GM23338 (cell line): ENCODE results near the gene LPP. TPM values are rescaled to one million over a fixed set of nuclear protein-coding genes. Genes with fewer than 3 reads are reported as not detected.

ENCODE experiments used
- ATAC-seq: fragments of 200-7000 bp; cut with Tn5 transposase; 3 replicates; pipeline ENCODE4 v1.9.1; 2020
- DNase-seq: peaks from one replicate; pipeline ENCODE4 v3.0.0-alpha.2; 2015; ENCODE audit warnings: low spot score
- H2AFZ ChIP-seq: fragments of 200-600 bp; sonication (generic); 2 replicates; pipeline ENCODE4 v1.8.0; 2016; ENCODE audit warnings: antibody characterized with exemption, mild to moderate bottlenecking, moderate library complexity
- H3F3A ChIP-seq: fragments of 200-600 bp; sonication (generic); replicated peaks from 2 replicates; pipeline ENCODE4 v1.8.0; 2017; ENCODE audit warnings: antibody characterized with exemption, mixed run types, low read depth
- H3K27ac ChIP-seq: fragments of 200-600 bp; sonication (generic); 2 replicates; pipeline ENCODE4 v1.6.1; 2016; ENCODE audit warnings: low read depth
- H3K27me3 ChIP-seq: fragments of 200-600 bp; sonication (generic); 2 replicates; pipeline ENCODE4 v1.8.0; 2016; ENCODE audit warnings: mild to moderate bottlenecking, mixed run types, moderate library complexity; ENCODE audit not compliant: insufficient read depth
- H3K36me3 ChIP-seq: fragments of 200-600 bp; sonication (generic); 2 replicates; pipeline ENCODE4 v1.8.0; 2016; ENCODE audit warnings: mild to moderate bottlenecking; ENCODE audit not compliant: insufficient read depth
- H3K4me1 ChIP-seq: fragments of 200-600 bp; sonication (generic); 2 replicates; pipeline ENCODE4 v1.8.0; 2016; ENCODE audit warnings: mild to moderate bottlenecking, moderate library complexity; ENCODE audit not compliant: insufficient read depth
- H3K4me2 ChIP-seq: fragments of 200-600 bp; sonication (generic); 2 replicates; pipeline ENCODE4 v1.7.1; 2017; ENCODE audit warnings: mixed run types
- H3K4me3 ChIP-seq: fragments of 200-600 bp; sonication (generic); 2 replicates; pipeline ENCODE4 v1.6.1; 2016; ENCODE audit warnings: mixed run types
- H3K79me2 ChIP-seq: fragments of 200-600 bp; sonication (generic); replicated peaks from 2 replicates; pipeline ENCODE4 v1.8.0; 2017; ENCODE audit warnings: mild to moderate bottlenecking; ENCODE audit not compliant: insufficient read depth
- H3K9me2 ChIP-seq: fragments of 200-600 bp; sonication (generic); 2 replicates; pipeline ENCODE4 v1.8.0; 2017; ENCODE audit not compliant: insufficient read depth
- H4K20me1 ChIP-seq: fragments of 200-600 bp; sonication (generic); replicated peaks from 2 replicates; pipeline ENCODE4 v1.8.0; 2017; ENCODE audit warnings: mild to moderate bottlenecking; ENCODE audit not compliant: insufficient read depth
- H3K27ac Mint-ChIP-seq: 2 replicates; pipeline ENCODE4 v1.8.0; 2020; ENCODE audit warnings: inconsistent platforms, mild to moderate bottlenecking, moderate library complexity, mixed read lengths
- H3K27me3 Mint-ChIP-seq: 3 replicates; pipeline ENCODE4 v1.8.0; 2022; ENCODE audit warnings: low read depth, mild to moderate bottlenecking, moderate library complexity, mixed read lengths, inconsistent platforms; ENCODE audit not compliant: insufficient read depth, poor library complexity
- H3K36me3 Mint-ChIP-seq: 3 replicates; pipeline ENCODE4 v1.8.0; 2021; ENCODE audit warnings: low read depth, mild to moderate bottlenecking, inconsistent platforms, moderate library complexity, mixed read lengths
- H3K4me1 Mint-ChIP-seq: 3 replicates; pipeline ENCODE4 v1.8.0; 2020; ENCODE audit warnings: mild to moderate bottlenecking, inconsistent platforms, mixed read lengths
- H3K4me3 Mint-ChIP-seq: 3 replicates; pipeline ENCODE4 v1.8.0; 2021; ENCODE audit warnings: moderate library complexity, mild to moderate bottlenecking, inconsistent platforms, mixed read lengths
- H3K9me3 Mint-ChIP-seq: 3 replicates; pipeline ENCODE4 v1.8.0; 2020; ENCODE audit warnings: moderate library complexity, mild to moderate bottlenecking, inconsistent platforms, mixed read lengths
- CTCF ChIP-seq, 2 experiments: fragments of 200-600 bp in 1 of 2; sonication (generic) in 1 of 2; conservative IDR thresholded peaks; 2 replicates each; pipeline versions ENCODE4 v1.5.1 to v1.6.1; 2016 to 2017; ENCODE audit warnings: antibody characterized with exemption in 2 of 2, low read depth in 2 of 2, mild to moderate bottlenecking in 2 of 2, moderate library complexity in 1 of 2
- ETS1 ChIP-seq: IDR thresholded peaks from 2 replicates; pipeline ENCODE4 v1.6.1; 2016; ENCODE audit warnings: antibody characterized with exemption
- EZH2 ChIP-seq: fragments of 200-600 bp; sonication (generic); IDR thresholded peaks from one replicate; pipeline ENCODE4 v1.8.0; 2017; ENCODE audit warnings: antibody characterized with exemption, mild to moderate bottlenecking, low read depth; ENCODE audit not compliant: unreplicated experiment
- JUNB ChIP-seq: IDR thresholded peaks from one replicate; pipeline ENCODE4 v1.6.1; 2016; ENCODE audit warnings: antibody characterized with exemption; ENCODE audit not compliant: unreplicated experiment
- NANOG ChIP-seq: IDR thresholded peaks from 2 replicates; pipeline ENCODE4 v1.6.1; 2016; ENCODE audit warnings: antibody characterized with exemption, borderline replicate concordance
- POLR2AphosphoS5 ChIP-seq: IDR thresholded peaks from 2 replicates; pipeline ENCODE4 v1.6.1; 2016; ENCODE audit warnings: antibody characterized with exemption, low read depth
- REST ChIP-seq: IDR thresholded peaks from one replicate; pipeline ENCODE4 v1.6.1; 2018; ENCODE audit warnings: antibody characterized with exemption; ENCODE audit not compliant: unreplicated experiment
- STAT1 ChIP-seq: IDR thresholded peaks from one replicate; pipeline ENCODE4 v1.6.1; 2016; ENCODE audit warnings: antibody characterized with exemption; ENCODE audit not compliant: unreplicated experiment
- ZNF114 ChIP-seq: fragments of 250-450 bp; sonication (Bioruptor Pico); IDR thresholded peaks from 2 replicates; pipeline ENCODE4 v1.5.0; 2020; ENCODE audit warnings: mild to moderate bottlenecking, moderate library complexity
- ZNF331 ChIP-seq: fragments of 250-450 bp; sonication (Bioruptor Pico); IDR thresholded peaks from 2 replicates; pipeline ENCODE4 v1.5.0; 2020; ENCODE audit warnings: low read depth, mild to moderate bottlenecking, moderate library complexity
- ZNF462 ChIP-seq: fragments of 250-450 bp; sonication (Bioruptor Pico); IDR thresholded peaks from 2 replicates; pipeline ENCODE4 v1.5.0; 2020; ENCODE audit warnings: mild to moderate bottlenecking, moderate library complexity
- polyA plus RNA-seq: library from polyadenylated mRNA; unstranded; fragments of >200 nt; fragmentation: Nextera tagmentation; extraction: Ambion mirVana; gene quantifications from 2 replicates; pipeline ENCODE4 v1.2.1, GENCODE V29; 2016
- total RNA-seq: library from RNA; depleted of rRNA; stranded (reverse); fragments of >200 nt; shearing (Covaris generic); gene quantifications from 2 replicates; pipeline ENCODE4 v1.2.3, GENCODE V29; 2014

LPP gene
- total and polyA plus RNA-seq, 2 experiments from 2014 or later = 23.0 to 35.2 TPM

GRCh38 chr3:188796122-188796631 is 642.2 kb downstream of the LPP start (continued):
- TF ChIP-seq REST (no peak), NANOG (no peak), ZNF331 (no peak), STAT1 (no peak), ETS1 (no peak), EZH2 (no peak)

GRCh38 chr3:188797045-188797444 is 643.1 kb downstream of the LPP start:
- Histone ChIP-seq H3K36me3 (no peaks in the 10 kb centered on the region), H4K20me1 (no peaks in the 10 kb centered on the region), H3K9me2 (no peaks in the 10 kb centered on the region), H3K4me1 (peaks cover 6% of the 10 kb centered on the region; the same call in 1 of the 2 replicates), H3K27ac (no peak overlapping the region), H3K4me2 (no peak overlapping the region), H3K27me3 (no peaks in the 10 kb centered on the region), H2AFZ (no peak overlapping the region), H3F3A (no peaks in the 10 kb centered on the region), H3K4me3 (no peak overlapping the region), H3K79me2 (no peaks in the 10 kb centered on the region)
- Mint-ChIP-seq H3K36me3 (no peaks in the 10 kb centered on the region), H3K4me3 (no peak overlapping the region), H3K27ac (no peak overlapping the region), H3K27me3 (no peaks in the 10 kb centered on the region), H3K4me1 (peaks cover 16% of the 10 kb centered on the region), H3K9me3 (no peaks in the 10 kb centered on the region)
- ATAC-seq (peak; percentile 64), DNase-seq (no peak)
- no peak for TF ChIP-seq ZNF114
- TF ChIP-seq STAT1 = no peak
- no peak for TF ChIP-seq NANOG
- no peak for TF ChIP-seq ZNF462 (CRISPR knock-in tag)
- TF ChIP-seq ETS1 = no peak
- TF ChIP-seq POLR2AphosphoS5 = no peak
- TF ChIP-seq JUNB = no peak
- TF ChIP-seq ZNF331 = no peak
- TF ChIP-seq EZH2 = no peak
- no peak for TF ChIP-seq CTCF (conservative IDR thresholded peaks at IDR 0.05; ENCODE audit: low read depth in 2 of 2)
